Prostate gland (tissue), 2 donors: ENCODE results near the gene FANCD2.

ENCODE experiments used
- CTCF ChIP-seq, 4 experiments: fragments of 200-600 bp in 2 of 4; fragments of 450-650 bp in 2 of 4; sonication (generic) in 2 of 4; IDR thresholded peaks; 1 replicate in 3 of 4; 2 replicates in 1 of 4; pipeline ENCODE4 v1.5.1; 2016 to 2019; ENCODE audit warnings: antibody characterized with exemption in 4 of 4, mild to moderate bottlenecking in 2 of 4, moderate library complexity in 2 of 4
- POLR2A ChIP-seq: fragments of 450-650 bp; IDR thresholded peaks from one replicate; pipeline ENCODE4 v1.6.1; 2016; ENCODE audit warnings: antibody characterized with exemption, mild to moderate bottlenecking

- TF ChIP-seq CTCF (IDR thresholded peaks at IDR 0.05) (no peak), POLR2A (no peak)
These were observed 6.9 kb upstream of the FANCD2 start for GRCh38 chr3:10019326-10019725.
